SK-N-MC (cell line): Measurements from ENCODE around the gene ADD3.

Experiments
- EZH2 ChIP-seq: fragments of 200-600 bp; sonication (generic); IDR thresholded peaks from one replicate; pipeline ENCODE4 v1.6.1; 2017; ENCODE audit warnings: antibody characterized with exemption
- POLR2AphosphoS5 ChIP-seq: IDR thresholded peaks from 2 replicates; pipeline ENCODE4 v1.6.1; 2012; ENCODE audit warnings: mild to moderate bottlenecking, low read depth, low read length, borderline replicate concordance

- TF ChIP-seq EZH2 (no peak), POLR2AphosphoS5 (no peak)
These were observed 2.9 kb downstream of the ADD3 start for GRCh38 chr10:110010486-110011378.
